ENCODE results near the gene PTGES3L. TPM values are rescaled to one million over a fixed set of nuclear protein-coding genes. Genes with fewer than 3 reads are reported as not detected.
A peak's percentile ranks its signal among the peaks of the same experiment; 100 is the strongest.

Gene PTGES3L
- total and polyA plus RNA-seq, 2 of the 13 experiments (the other 11 are each of a cell fraction or from before 2014, with no cell fraction given): 1.2 to 2.9 TPM

GRCh38 chr17:42980274-42980765 is 440 bp upstream of the PTGES3L start, which contains the start of gene RUNDC1 (continued):
- no peak for TF ChIP-seq AKNA (CRISPR knock-in tag; IDR thresholded peaks at IDR 0.05; ENCODE audit: borderline replicate concordance)
- 0 out of 2 replicates have a peak, but pooled peaks have one; percentile 19 for TF ChIP-seq ZNF691 (CRISPR knock-in tag; IDR thresholded peaks at IDR 0.05; ENCODE audit: borderline replicate concordance, low read depth)
- no peak for TF ChIP-seq KLF11 (CRISPR knock-in tag; IDR thresholded peaks at IDR 0.05)
- TF ChIP-seq KAT8 (CRISPR knock-in tag; IDR thresholded peaks at IDR 0.05): peak; percentile 65
- 0 out of 2 replicates have a peak, but pooled peaks have one; percentile 2 for TF ChIP-seq ZBTB42 (CRISPR knock-in tag; IDR thresholded peaks at IDR 0.05)
- TF ChIP-seq KLF9 (CRISPR knock-in tag; IDR thresholded peaks at IDR 0.05; ENCODE audit: low read depth): peak; percentile 78; the same call in 1 of the 2 replicates
- TF ChIP-seq CBX1 (IDR thresholded peaks at IDR 0.05; ENCODE audit: low read depth): no peak
- 0 out of 2 replicates have a peak, but pooled peaks have one; percentile 13 for TF ChIP-seq ZNF30 (CRISPR knock-in tag; IDR thresholded peaks at IDR 0.05)
- no peak for TF ChIP-seq CENPT (CRISPR knock-in tag; IDR thresholded peaks at IDR 0.05; ENCODE audit: low read depth)
- TF ChIP-seq ZNF703 (CRISPR knock-in tag; IDR thresholded peaks at IDR 0.05; ENCODE audit: borderline replicate concordance): no peak
- no peak for TF ChIP-seq ZBTB44 (CRISPR knock-in tag; IDR thresholded peaks at IDR 0.05)
- no peak for TF ChIP-seq MAFF (IDR thresholded peaks at IDR 0.05; ENCODE audit: low read depth, low read length)
- TF ChIP-seq ZNF576 (CRISPR knock-in tag; IDR thresholded peaks at IDR 0.05): 0 out of 2 replicates have a peak, but pooled peaks have one; percentile 60
- no peak for TF ChIP-seq ZIK1 (CRISPR knock-in tag; IDR thresholded peaks at IDR 0.05; ENCODE audit: borderline replicate concordance, low read depth)
- TF ChIP-seq PRPF4 (IDR thresholded peaks at IDR 0.05; ENCODE audit: low read depth, low read length, poor library complexity, severe bottlenecking): no peak
- no peak for TF ChIP-seq TCF7L2 (IDR thresholded peaks at IDR 0.05; ENCODE audit: low read depth, low read length)
- TF ChIP-seq ZNF280B (CRISPR knock-in tag; IDR thresholded peaks at IDR 0.05; ENCODE audit: borderline replicate concordance): no peak
- TF ChIP-seq CBFB (CRISPR knock-in tag; IDR thresholded peaks at IDR 0.05): no peak
- TF ChIP-seq SRY (CRISPR knock-in tag; IDR thresholded peaks at IDR 0.05): no peak
- no peak for TF ChIP-seq TRIM24 (CRISPR knock-in tag; IDR thresholded peaks at IDR 0.05)
- peak; percentile 34; the same call in 1 of the 2 replicates for TF ChIP-seq KMT2A (CRISPR knock-in tag; IDR thresholded peaks at IDR 0.05)
- no peak for TF ChIP-seq KDM3A (CRISPR knock-in tag; IDR thresholded peaks at IDR 0.05; ENCODE audit: low read depth)

Measured in HepG2 (cell line).